DOHH2 (cell line): ENCODE data around the gene CAPN14.

Experiments
- H3F3A ChIP-seq: fragments of 200-600 bp; sonication (generic), shearing (Covaris generic); 2 replicates; pipeline ENCODE4 v1.6.0; 2016; ENCODE audit warnings: antibody characterized with exemption, mild to moderate bottlenecking; ENCODE audit not compliant: control insufficient read depth, insufficient read depth
- H3K27ac ChIP-seq: fragments of 200-600 bp; sonication (generic); 2 replicates; pipeline ENCODE4 v1.5.1; 2014; ENCODE audit warnings: low read depth, mild to moderate bottlenecking, low read length, moderate library complexity
- H3K27me3 ChIP-seq: fragments of 200-600 bp; sonication (generic); 2 replicates; pipeline ENCODE4 v1.6.1; 2014; ENCODE audit warnings: mild to moderate bottlenecking, low read length, mixed read lengths; ENCODE audit not compliant: control insufficient read depth
- H3K36me3 ChIP-seq: fragments of 200-600 bp; sonication (generic); 2 replicates; pipeline ENCODE4 v1.6.1; 2014; ENCODE audit warnings: mild to moderate bottlenecking, low read length, moderate library complexity, mixed read lengths; ENCODE audit not compliant: control insufficient read depth
- H3K4me1 ChIP-seq: fragments of 200-600 bp; sonication (generic); 2 replicates; pipeline ENCODE4 v1.6.1; 2014; ENCODE audit warnings: mild to moderate bottlenecking, low read length, mixed read lengths; ENCODE audit not compliant: control insufficient read depth
- H3K4me2 ChIP-seq: fragments of 200-600 bp; sonication (generic); 2 replicates; pipeline ENCODE4 v1.6.0; 2014; ENCODE audit warnings: mild to moderate bottlenecking, low read length, moderate library complexity
- H3K4me3 ChIP-seq: fragments of 200-600 bp; sonication (generic); 2 replicates; pipeline ENCODE4 v1.5.1; 2014; ENCODE audit warnings: mild to moderate bottlenecking, low read length, mixed read lengths
- H3K79me2 ChIP-seq: fragments of 200-600 bp; sonication (generic); 2 replicates; pipeline ENCODE4 v1.6.1; 2014; ENCODE audit warnings: mild to moderate bottlenecking, low read length, mixed read lengths; ENCODE audit not compliant: control insufficient read depth
- H3K9me2 ChIP-seq: fragments of 200-600 bp; sonication (generic); replicated peaks from 2 replicates; pipeline ENCODE4 v1.6.1; 2014; ENCODE audit warnings: mild to moderate bottlenecking, low read length, mixed read lengths; ENCODE audit not compliant: control insufficient read depth
- H3K9me3 ChIP-seq: fragments of 200-600 bp; sonication (generic); 2 replicates; pipeline ENCODE4 v1.6.1; 2014; ENCODE audit warnings: antibody characterized with exemption, low read length, mixed read lengths; ENCODE audit not compliant: control insufficient read depth, insufficient read depth
- H4K20me1 ChIP-seq: fragments of 200-600 bp; sonication (generic); 2 replicates; pipeline ENCODE4 v1.6.0; 2014; ENCODE audit warnings: low read depth, mild to moderate bottlenecking, antibody characterized with exemption, low read length, moderate library complexity; ENCODE audit not compliant: control insufficient read depth, insufficient read depth
- CTCF ChIP-seq: fragments of 200-600 bp; sonication (generic); IDR thresholded peaks from one replicate; pipeline ENCODE4 v1.5.1; 2014; ENCODE audit warnings: antibody characterized with exemption, mild to moderate bottlenecking, low read depth, low read length; ENCODE audit not compliant: poor library complexity, severe bottlenecking
- EZH2phosphoT487 ChIP-seq: fragments of 200-600 bp; sonication (generic); IDR thresholded peaks from 2 replicates; pipeline ENCODE4 v1.6.1; 2017; ENCODE audit warnings: borderline replicate concordance, mild to moderate bottlenecking, antibody characterized with exemption, low read length, moderate library complexity, mixed read lengths

The CAPN14 gene

GRCh38 chr2:31239593-31240177 is 22.4 kb upstream of the CAPN14 start:
- Histone ChIP-seq H3K4me3 (no peak overlapping the region), H3K27me3 (peaks cover 5% of the 10 kb centered on the region), H4K20me1 (no peaks in the 10 kb centered on the region), H3K4me1 (no peaks in the 10 kb centered on the region), H3F3A (0 out of 2 replicates have a peak, but pooled peaks cover 2% of the 10 kb centered on the region), H3K9me3 (no peaks in the 10 kb centered on the region), H3K9me2 (no peaks in the 10 kb centered on the region), H3K27ac (no peak overlapping the region), H3K4me2 (no peak overlapping the region), H3K79me2 (no peaks in the 10 kb centered on the region), H3K36me3 (no peaks in the 10 kb centered on the region)
- TF ChIP-seq CTCF (no peak), EZH2phosphoT487 (no peak)

- no peak overlapping the region for H3K4me3 ChIP-seq
- H3K4me2 ChIP-seq: no peak overlapping the region
- H3K4me1 ChIP-seq: peaks cover 2% of the 10 kb centered on the region; the same call in 1 of the 2 replicates
- no peaks in the 10 kb centered on the region for H3K9me2 ChIP-seq
- H4K20me1 ChIP-seq: no peaks in the 10 kb centered on the region
- peaks cover 11% of the 10 kb centered on the region for H3K27me3 ChIP-seq
- H3F3A ChIP-seq: 0 out of 2 replicates have a peak, but pooled peaks cover 2% of the 10 kb centered on the region
- H3K79me2 ChIP-seq: no peaks in the 10 kb centered on the region
- H3K27ac ChIP-seq: no peak overlapping the region
- H3K9me3 ChIP-seq: no peaks in the 10 kb centered on the region
- no peaks in the 10 kb centered on the region for H3K36me3 ChIP-seq
- TF ChIP-seq CTCF (no peak), EZH2phosphoT487 (no peak)
These were observed 21.7 kb upstream of the CAPN14 start for GRCh38 chr2:31238906-31239592.

GRCh38 chr2:31238126-31238905 is 21.0 kb upstream of the CAPN14 start:
- Histone ChIP-seq H3K4me3 (no peak overlapping the region), H4K20me1 (no peaks in the 10 kb centered on the region), H3K79me2 (no peaks in the 10 kb centered on the region), H3F3A (0 out of 2 replicates have a peak, but pooled peaks cover 2% of the 10 kb centered on the region), H3K36me3 (no peaks in the 10 kb centered on the region), H3K27ac (no peak overlapping the region), H3K4me2 (no peak overlapping the region), H3K9me3 (no peaks in the 10 kb centered on the region), H3K9me2 (no peaks in the 10 kb centered on the region), H3K27me3 (peaks cover 17% of the 10 kb centered on the region), H3K4me1 (peaks cover 9% of the 10 kb centered on the region)
- TF ChIP-seq EZH2phosphoT487 (no peak), CTCF (no peak)
